ENCODE data around the gene MRPS6.
A peak's percentile ranks its signal among the peaks of the same experiment; 100 is the strongest.

MRPS6 gene

DNA sequence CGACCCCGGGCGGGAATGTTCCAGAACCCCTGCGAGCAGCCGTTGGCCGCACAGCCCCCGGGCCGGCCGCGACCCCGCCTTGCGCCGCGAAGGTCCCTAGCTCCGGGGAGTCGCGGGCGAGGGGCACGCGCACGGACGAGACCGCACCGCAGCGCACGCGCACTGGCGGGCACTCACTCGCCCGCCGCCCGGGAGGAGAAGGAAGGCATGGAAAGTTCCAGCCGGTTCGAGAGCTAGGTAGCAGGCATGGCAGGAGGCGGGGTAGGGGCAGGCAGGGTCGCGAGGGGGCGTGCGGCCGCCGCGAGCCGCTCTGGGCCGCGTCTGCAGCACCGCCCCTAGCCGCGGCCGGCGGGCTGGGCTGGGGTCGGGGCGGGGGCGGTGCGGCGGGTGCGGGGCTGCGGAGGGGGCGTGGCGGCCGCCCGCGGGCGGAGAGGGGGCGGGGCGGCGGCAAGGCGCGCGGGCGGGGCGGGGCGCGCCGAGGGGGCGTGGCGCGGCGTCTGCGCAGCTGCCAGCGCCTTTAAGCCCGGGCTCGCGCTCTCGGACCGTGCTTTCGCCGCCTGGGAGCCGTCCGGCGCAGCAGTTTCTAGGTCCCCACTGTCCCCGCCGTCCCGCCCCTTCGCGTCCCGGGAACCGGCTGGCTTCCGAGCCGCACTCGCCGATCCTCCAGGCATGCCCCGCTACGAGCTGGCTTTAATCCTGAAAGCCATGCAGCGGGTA, at the start of gene MRPS6, which contains the start of gene SLC5A3:
TSS of gene MRPS6 (plus strand) at position 547 of the 717 bp plus-strand sequence. CDS start at position 670, 123 bp downstream.
TSS of gene SLC5A3 (plus strand) at position 547 of the 717 bp plus-strand sequence. CDS start 21,621 bp downstream, outside the sequence.
- peak; percentile 44 for DNase-seq

DNA sequence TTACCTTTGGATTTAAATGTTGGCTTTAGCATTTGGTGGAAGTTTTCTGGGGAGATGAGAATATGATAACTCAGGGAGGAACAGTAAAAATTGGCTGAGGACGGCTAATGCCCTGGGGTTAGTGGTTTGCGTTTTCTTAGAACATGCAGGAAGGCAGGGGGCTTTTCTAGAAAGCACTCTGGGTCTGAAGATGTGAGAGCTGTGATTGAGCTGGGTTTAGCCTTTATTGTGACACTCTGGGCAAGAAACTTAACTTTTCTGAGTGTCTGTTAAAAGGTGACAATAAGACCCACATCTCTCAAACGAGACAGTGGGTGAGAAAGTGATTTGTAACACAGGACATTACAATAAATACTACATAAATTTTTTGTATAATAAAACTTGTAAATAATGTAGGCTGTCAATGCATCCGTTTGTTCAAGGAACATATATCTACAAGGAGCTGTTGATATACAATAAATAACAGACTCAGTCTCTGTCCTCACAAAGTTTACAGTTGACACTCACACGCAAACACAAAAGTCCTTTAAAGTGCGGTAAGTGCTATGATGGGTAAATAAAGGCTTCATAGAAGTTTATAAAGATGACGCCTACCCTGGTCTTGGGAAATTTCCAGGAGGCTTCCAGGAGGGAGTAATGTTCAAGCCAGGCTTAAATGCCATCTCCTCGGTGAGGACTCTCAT, 49.5 kb upstream of the MRPS6 start:
- DNase-seq = no peak

DNA sequence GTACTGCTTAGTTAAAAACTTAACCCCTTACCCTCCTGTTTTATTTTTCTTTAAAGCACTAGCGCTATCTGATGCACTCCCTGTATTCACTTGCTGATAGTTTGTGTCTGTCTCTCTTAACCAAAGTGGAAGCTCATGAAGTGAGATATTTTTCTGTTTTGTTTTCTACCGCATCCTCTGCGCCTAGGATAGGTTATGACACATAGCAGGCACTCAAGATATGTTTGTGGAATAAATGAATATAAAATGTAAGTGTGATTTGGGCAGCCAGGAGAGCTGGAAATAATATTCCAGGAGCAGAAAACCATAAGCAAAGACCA, 49.0 kb upstream of the MRPS6 start:
- no peak for DNase-seq

DNA sequence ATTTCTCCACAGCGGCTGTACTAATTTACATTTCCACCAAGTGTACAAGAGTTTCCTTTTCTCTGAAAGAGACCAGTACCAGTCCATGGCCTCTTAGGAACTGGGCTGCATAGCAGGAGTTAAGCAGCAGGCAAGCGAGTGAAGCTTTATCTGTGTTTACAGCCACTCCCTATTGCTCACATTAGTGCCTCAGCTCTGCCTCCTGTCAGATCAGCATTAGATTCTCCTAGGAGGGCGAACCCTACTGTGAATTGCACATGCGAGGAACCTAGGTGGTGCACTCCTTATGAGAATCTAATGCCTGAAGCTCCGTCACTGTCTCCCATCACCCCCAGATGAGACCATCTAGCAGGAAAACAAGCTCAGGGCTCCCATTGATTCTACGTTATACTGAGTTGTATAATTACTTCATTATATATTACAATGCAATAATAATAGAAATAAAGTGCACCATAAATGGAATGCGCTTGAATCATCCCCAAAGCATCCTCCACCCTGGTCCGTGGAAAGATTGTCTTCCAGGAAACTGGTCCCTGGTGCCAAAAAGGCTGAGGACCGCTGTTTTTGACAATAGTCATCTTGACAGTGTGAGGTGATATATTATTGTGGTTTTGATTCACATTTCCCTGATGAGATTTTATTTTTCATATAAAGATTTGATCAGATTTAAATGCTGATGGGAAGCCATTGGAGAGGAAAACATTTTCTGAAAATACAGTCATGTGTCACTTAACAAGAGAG, 45.5 kb upstream of the MRPS6 start:
- DNase-seq = no peak

DNA sequence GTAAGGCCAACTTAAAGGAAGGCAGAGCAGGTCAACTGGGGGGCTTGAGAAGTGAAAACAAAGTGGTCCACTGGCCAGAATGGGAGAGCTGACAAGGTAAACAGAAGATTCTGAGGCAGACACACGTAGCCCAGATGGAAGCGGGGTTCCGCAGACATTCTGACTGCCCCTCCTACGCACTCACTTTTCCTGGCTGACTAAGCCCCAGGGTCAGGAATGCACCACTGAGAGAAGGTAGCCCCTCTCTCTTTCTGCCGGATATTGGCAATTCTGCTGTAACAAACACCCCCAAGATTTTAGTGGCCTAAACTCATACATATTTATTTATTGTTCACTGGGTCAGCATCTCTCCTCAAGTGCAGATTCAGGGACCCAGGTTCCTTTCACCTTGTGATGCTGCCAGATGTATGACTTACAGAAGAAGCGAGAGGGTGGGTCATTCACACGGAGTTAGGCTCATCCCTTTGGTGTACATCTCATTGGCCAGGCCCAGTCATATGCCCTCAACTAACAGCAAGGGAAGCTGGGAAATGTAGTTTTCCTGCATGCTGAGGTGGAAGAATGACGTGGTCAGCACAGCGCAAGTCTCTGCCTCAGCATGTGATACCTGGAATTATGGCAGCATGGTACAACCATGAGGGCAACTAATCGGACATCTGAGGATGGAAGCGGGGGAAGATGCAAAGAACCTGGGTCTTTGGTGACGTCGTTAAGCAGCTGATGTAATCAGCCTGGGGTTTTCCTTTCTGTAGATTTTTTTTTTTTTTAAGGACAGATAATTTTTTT, 43.4 kb upstream of the MRPS6 start:
- peak; percentile 84 for DNase-seq

DNA sequence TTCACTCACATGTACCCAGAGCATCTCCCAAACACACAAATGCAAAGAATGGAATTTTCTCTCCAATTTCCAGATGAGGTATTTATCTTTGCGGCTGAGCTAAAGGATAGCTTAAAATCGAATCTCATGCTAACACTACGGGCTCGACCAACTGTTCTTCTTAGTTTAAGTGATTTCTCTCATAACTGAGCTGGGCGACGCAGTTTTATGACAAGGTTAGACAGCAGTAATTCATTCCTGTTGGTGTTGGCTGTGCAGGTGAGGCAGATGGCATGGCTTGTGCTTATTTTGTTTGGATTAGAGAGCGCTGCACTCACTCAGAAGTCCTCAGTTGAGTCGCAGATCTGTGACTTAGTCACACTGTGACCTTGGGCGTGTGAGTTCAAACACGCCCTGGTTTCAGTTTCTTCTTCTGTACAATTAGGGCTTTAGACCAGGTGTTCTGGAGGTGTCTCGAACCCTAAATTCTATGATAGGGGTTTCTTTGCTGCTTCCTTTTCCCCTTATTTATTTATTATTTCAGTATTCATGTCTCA, 41.5 kb upstream of the MRPS6 start:
- DNase-seq = peak; percentile 59

DNA sequence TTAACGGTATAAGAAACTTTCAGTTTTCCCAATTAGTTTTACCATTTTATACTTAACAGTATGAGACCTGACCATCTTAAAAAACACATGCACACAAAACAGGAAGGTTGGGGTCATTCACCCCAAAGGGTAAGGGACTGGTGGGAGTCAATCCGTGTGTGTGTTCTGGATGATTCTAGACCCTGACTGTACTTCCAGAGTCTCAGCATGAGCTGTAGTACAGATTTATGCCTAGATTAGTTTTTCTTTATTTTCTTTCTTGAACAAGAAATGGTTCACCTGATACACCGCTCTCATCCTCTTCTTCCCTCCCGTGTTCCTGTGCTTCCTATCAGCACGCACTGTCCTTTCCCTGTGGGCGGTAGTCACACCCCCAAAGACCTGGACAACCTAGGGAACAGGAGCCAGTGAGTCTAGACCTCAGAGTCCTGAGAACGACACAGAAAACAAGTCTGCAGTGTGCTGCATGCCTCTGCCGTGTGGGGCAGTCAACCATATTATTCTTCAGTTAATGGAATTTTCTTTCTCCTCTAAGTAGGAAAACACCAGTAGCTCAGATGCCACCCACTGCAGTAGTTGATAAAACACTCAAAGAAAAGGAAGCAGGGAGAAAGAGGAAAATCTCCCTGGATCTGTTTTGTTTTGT, 38.9 kb upstream of the MRPS6 start:
- no peak for DNase-seq

DNA sequence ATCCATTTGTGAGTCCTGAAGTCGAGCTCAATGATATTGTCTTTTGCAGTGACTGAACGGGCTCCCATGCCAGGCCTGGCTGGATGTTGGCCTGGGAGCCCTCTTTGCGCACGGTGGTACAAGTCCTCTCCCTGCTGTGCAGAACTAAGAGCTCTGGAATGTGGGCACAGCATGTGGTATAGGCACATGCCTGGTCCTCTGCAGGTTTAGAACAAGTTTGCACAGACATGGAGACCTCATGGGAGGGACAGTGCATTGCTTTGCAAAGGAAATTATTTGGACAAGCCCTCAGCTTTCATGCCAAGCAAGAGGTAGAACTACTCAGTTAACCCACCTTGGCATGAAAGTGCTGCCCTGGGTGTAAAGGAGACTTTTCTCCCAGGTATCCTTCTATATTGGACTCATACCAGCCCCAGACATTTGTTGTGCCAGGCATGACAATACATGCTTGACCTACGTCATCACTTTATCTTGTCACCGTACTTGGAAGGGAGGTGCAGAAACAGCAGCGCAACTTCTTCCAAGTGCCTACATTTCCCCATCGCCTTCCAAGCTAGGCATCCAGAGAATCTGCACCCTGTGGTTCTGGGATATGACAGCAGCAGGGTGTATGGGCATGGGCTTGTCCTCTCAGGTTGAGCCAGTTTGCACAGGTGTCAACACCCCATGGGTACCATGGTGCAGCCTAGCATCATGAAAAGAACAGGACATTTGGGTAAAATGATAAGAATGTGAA, 37.6 kb upstream of the MRPS6 start:
- DNase-seq = no peak

DNA sequence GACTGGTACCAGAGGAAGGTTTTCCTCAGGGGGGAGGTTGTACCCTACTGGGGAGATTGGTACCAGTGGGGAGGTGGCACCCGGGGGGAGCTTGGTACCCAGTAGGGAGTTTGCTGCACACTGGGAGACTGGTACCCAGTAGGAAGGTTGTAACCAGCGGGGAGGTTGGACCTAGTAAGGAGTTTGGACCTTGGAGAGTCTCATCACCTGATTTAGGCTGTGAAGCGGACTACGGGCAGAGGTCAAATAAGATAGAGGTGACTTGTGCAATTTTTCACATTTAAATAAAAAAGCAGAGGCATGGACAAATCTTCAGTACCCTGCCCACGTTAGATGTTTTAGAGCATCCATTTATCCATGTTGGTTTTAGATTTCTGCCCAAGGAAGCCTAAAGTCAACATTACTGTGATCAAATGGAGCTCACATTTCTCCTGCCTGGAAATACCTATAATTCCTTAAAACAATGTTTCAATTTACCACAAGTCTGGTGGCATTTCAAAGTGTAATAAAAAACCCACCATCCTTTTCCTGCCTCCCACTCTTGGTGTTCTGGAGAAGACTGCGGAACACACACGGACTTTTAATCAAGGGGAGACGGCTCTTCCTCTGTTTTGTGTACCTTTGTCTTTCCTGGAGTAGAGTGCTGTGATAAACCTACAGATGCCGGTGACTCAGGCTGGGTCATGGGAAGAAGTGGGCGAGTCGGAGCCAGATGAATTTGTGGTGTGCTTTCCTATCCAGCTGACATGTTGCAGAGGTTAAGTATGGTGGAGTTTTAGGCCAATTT, 36.2 kb upstream of the MRPS6 start:
- DNase-seq = no peak

DNA sequence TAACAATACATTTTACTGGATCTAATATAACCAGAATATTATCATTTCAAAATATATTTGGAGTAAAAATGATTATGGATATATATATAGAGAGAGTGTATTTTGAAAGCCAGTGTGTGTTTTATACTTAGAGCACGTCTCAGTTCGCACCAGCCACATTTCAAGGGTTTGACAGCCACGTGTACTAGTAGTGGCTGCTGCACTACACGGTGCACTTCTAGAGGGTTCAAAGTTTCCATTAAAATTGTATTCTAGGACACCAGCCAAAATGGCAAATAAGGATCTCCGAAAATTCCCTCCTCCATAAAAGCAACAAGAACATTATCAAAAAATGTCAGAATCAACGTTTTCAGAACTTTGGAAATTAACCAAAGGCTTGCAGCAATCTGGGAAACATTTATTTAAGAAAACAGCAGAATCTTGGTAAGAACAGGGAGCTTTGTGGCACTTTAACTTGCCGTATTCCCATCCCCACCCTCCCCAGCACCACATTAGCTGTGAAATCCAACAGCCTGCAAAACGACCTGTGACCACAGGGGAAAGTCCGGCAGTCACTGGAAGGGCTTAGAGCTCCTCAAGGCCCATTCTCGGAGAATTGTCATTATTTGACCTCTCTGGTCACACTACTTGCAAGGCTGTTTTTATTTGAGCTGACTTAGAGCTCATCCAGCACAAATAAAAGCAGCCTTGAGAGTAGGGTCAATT, 33.5 kb upstream of the MRPS6 start:
- no peak for DNase-seq

DNA sequence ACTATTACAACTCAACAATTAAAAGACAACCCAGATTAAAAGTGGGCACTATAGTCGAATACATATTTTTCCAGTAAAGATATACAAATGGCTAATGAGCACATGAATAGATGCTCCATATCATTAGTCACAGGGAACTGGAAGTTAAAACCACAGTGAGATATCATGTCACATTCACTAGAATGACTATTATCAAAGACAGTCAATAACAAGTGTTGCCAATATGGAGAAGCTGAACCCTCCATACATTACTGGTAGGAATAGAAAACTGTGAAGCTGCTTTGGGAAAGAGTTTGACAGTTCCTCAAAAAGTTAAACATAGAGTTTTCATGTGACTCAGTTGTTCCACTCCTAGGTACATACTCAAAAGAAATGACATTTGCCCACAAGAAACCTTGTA, 30.6 kb upstream of the MRPS6 start:
- DNase-seq = no peak

DNA sequence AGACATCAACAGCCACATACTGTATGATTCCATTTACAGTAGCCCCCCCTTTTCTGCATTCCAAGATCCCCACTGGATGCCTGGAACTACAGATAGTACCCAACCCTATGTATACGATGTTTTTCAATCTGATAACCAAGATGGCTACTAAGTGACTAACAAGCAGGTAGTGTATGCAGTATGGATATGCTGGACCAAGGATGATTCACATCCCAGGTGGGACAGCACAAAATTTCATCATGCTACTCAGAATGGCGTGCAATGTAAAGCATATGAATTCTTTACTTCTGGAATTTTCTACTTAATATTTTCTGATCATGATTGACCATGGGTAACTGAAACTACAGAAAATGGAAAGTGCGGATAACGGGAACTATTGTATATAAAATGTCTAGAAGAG, 30.0 kb upstream of the MRPS6 start:
- DNase-seq = no peak

DNA sequence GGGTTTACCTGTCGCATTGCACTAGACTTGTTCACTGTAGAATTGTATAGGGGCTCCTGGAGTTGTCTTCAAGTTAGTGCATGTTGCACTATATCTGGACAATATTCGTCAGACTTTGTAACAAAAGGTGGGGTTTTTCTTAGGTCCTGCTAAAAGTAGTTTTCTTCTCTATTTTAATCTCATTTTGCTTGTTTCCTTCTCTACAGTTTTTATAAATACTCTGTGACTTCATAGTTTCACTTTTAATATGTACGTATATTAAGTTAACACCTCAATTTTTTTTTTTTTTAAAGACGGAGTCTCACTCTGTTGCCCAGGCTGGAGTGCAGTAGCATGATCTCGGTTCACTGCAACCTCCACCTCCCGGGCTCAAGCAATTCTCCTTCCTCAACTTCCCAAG, 26.5 kb upstream of the MRPS6 start:
- no peak for DNase-seq

DNA sequence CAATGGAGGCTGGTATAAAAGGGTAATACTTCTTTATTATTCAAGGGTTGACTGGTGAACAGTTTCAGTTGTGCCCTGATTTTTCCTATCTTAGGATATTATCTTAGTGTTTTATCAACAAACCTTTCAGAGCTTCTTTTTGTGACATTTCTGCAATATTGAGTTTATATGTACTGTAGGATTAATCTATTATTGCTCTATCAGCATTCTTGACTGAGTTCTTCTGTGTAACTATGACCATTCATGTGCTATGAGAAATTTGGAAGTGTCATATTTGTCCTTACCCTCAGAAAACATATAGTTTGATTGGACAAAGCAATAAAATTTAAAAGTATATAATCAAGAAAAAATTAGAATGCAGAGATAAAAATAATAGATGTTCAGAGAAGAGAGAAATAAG, 25.5 kb upstream of the MRPS6 start:
- DNase-seq = no peak

DNA sequence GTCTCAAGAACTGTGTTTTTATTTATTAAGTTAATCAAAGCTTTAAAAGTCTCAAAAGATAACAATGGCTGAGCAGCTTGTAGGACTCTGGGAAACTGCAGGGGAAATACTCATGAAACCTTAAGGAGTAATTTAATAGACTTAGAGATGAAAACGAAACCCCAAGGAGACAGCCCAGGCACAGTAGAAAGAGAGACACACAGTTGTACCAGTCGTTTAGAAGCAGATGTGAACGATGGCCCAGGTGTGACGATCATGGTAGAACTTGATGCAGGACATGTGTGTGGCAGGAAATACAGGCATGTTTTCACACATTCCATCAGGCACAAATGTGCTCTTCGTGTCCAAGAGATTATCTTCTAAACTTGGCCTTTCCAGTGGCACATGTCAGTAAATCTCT, 21.2 kb upstream of the MRPS6 start:
- DNase-seq = no peak

DNA sequence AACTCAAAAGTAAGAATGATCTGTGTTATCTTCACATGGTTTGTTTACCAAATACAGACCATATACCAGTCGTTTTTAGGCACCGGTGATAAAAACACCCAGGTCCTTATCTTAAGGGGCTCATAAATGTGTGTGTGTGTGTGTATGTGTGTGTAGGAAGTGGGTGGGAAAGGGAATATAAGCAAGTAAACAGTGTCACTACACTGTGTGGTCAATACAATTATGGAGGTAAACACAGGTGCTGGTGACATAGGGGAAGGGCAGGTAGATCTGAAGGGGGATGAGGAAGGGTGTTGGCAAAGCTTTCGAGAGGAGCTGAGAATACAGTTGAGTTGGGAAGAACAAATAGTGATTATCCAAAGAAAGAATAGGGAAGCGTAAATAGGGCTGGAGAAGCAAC, 19.1 kb upstream of the MRPS6 start:
- DNase-seq = no peak

DNA sequence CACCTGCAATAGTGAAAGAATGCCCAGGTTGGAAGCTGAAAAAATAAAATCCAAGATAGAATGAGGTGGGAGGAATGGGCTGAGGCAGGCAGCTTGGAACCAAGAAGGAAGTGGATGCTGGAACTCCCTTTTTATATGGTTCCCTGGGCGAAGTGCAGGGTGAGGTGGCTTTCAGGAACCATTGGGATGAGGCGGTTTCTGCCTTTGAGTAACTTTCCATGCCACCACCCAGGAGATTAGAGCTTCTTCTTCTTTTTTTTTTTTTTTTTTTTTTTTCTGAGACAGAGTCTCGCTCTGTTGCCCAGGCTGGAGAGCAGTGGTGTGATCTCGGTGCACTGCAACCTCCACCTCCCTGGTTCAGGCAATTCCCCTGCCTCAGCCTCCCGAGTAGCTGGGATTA, 17.8 kb upstream of the MRPS6 start:
- DNase-seq = no peak

DNA sequence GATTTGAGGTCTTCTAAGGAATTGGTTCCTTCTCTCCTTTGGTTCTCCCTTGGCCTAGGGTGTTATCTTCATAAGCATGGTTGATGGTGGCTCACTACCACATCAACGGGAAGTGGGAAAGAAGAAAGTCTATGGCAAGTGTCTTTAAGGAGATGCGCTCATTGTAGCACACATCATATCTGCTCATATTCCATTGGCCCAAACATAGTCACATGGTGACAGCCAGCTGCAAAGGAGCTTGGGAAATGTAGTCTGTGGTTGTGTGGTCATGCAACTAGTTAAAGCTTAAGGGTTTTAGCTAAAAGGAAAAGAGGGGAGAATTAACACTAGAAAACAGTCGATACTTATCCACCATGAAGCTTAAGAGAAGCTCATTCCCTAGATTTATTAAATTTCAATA, 11.4 kb upstream of the MRPS6 start:
- no peak for DNase-seq

DNA sequence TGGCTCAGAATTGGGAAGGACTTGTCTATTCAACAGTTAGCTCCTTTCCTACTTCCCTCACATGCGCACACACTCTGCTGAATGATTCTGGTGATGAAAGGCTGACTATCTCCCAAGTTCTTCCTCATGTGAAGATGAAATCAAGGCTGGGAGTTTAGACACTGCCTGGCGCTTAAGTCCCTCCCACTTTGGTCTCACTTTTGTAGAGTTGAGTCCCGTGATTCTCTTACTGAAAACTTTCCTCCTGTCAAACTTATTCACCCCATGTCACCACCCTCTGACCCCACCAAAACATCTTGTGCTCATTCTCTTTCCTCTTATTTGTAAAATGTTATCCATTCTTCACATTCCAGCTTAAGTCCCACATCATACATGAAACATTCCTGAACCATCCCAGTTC, 8.4 kb upstream of the MRPS6 start:
- no peak for DNase-seq

DNA sequence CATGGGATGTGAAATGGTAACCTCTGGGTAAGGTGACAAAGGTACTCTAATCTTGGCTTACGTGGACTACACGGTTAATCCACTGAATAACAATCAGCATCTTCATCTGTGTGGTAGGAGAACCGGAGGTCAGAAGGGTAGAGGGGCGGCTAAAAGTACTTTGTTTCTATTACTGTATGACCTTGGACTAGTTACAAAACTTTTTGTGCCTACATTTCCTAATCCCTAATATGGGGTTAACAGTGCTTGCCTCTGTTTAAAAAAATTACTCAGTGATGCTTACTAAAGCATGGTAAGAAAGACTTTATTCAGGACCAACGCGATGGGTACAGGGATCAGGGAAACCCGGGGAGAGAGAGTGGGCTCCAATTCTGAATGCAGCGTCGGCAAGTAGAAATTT, 1.7 kb upstream of the MRPS6 start:
- no peak for DNase-seq
